ENCODE results near the gene ISL2. TPM values are rescaled to one million over a fixed set of nuclear protein-coding genes. Genes with fewer than 3 reads are reported as not detected.

ISL2 gene
- total RNA-seq, 2 experiments from 2014 or later, result 6.2 to 11.8 TPM

- DNase-seq (ENCODE audit: low spot score), result no peak
- intact Hi-C loops (cut with micrococcal nuclease; ENCODE audit: unreplicated experiment), result no loop called here
- Histone ChIP-seq H3K4me1 (ENCODE audit: insufficient read depth, low read length, poor library complexity, severe bottlenecking) (no peaks in the 10 kb centered on the region), H4K20me1 (ENCODE audit: insufficient read depth, low read length) (no peaks in the 10 kb centered on the region; the same call in 1 of the 2 replicates), H3K79me2 (ENCODE audit: insufficient read depth, low read depth, low read length) (no peaks in the 10 kb centered on the region), H3K27ac (ENCODE audit: low read depth, low read length, poor library complexity, severe bottlenecking) (no peak overlapping the region), H3K4me2 (ENCODE audit: low read length) (no peak overlapping the region), H3K4me3 (ENCODE audit: low read depth, low read length, poor library complexity, severe bottlenecking) (no peak overlapping the region), H3K36me3 (ENCODE audit: insufficient read depth, low read length) (peaks cover 10% of the 10 kb centered on the region), H3K9me3 (ENCODE audit: low read length) (no peaks in the 10 kb centered on the region), H3K9me2 (ENCODE audit: insufficient read depth, low read length) (no peaks in the 10 kb centered on the region), H2AFZ (ENCODE audit: low read length) (no peak overlapping the region)
- POLR2A ChIA-PET, result interaction anchor here (1.4 kb wide), 1 partner anchor 10 kb away, joined by 8 read pairs; the partner anchor contains the start of gene ISL2
- no peak for TF ChIP-seq EZH2phosphoT487 (IDR thresholded peaks at IDR 0.05; ENCODE audit: borderline replicate concordance, low read depth, low read length)
- TF ChIP-seq CTCF (conservative IDR thresholded peaks at IDR 0.05; ENCODE audit: low read length), result no peak
- CTCF ChIA-PET (ENCODE audit: unreplicated experiment), result no interaction called here
- no TSS peak for BruUV-seq (replicated peaks)
Measured at GRCh38 chr15:76345880-76346668, 9.5 kb downstream of the ISL2 start.

GRCh38 chr15:76346669-76347481 lies 10.3 kb downstream of the ISL2 start:
- H2AFZ ChIP-seq (ENCODE audit: low read length), result no peak overlapping the region
- ChIA-PET CTCF (ENCODE audit: unreplicated experiment) (no interaction called here), POLR2A (no interaction called here)
- no peaks in the 10 kb centered on the region for H3K9me2 ChIP-seq (ENCODE audit: insufficient read depth, low read length)
- no peaks in the 10 kb centered on the region; the same call in 1 of the 2 replicates for H4K20me1 ChIP-seq (ENCODE audit: insufficient read depth, low read length)
- H3K9me3 ChIP-seq (ENCODE audit: low read length), result no peaks in the 10 kb centered on the region
- H3K4me2 ChIP-seq (ENCODE audit: low read length), result no peak overlapping the region
- intact Hi-C loops (cut with micrococcal nuclease; ENCODE audit: unreplicated experiment), result no loop called here
- BruUV-seq (replicated peaks), result no TSS peak
- TF ChIP-seq CTCF (conservative IDR thresholded peaks at IDR 0.05; ENCODE audit: low read length), result no peak
- no peak for TF ChIP-seq EZH2phosphoT487 (IDR thresholded peaks at IDR 0.05; ENCODE audit: borderline replicate concordance, low read depth, low read length)
- H3K36me3 ChIP-seq (ENCODE audit: insufficient read depth, low read length), result peaks cover 4% of the 10 kb centered on the region
- no peak for DNase-seq (ENCODE audit: low spot score)
- H3K79me2 ChIP-seq (ENCODE audit: insufficient read depth, low read depth, low read length), result no peaks in the 10 kb centered on the region
- no peaks in the 10 kb centered on the region for H3K4me1 ChIP-seq (ENCODE audit: insufficient read depth, low read length, poor library complexity, severe bottlenecking)
- no peak overlapping the region for H3K27ac ChIP-seq (ENCODE audit: low read depth, low read length, poor library complexity, severe bottlenecking)
- no peak overlapping the region for H3K4me3 ChIP-seq (ENCODE audit: low read depth, low read length, poor library complexity, severe bottlenecking)

All from OCI-LY7 (cell line).